OCI-LY1 (cell line): Measurements from ENCODE around the gene LETM1.

ENCODE experiments used
- H2AFZ ChIP-seq: fragments of 200-600 bp; sonication (generic), shearing (Covaris generic); 2 replicates; pipeline ENCODE4 v1.6.0; 2014; ENCODE audit warnings: antibody characterized with exemption, mild to moderate bottlenecking, low read length
- H3F3A ChIP-seq: fragments of 200-600 bp; sonication (generic), shearing (Covaris generic); 2 replicates; pipeline ENCODE4 v1.6.0; 2014; ENCODE audit warnings: mild to moderate bottlenecking, antibody characterized with exemption, low read length, moderate library complexity; ENCODE audit not compliant: insufficient read depth
- H3K27ac ChIP-seq: fragments of 200-600 bp; sonication (generic); 2 replicates; pipeline ENCODE4 v1.5.1; 2014; ENCODE audit warnings: low read length, mixed run types, mild to moderate bottlenecking, low read depth; ENCODE audit not compliant: poor library complexity, severe bottlenecking
- H3K27me3 ChIP-seq: fragments of 200-600 bp; sonication (generic); 2 replicates; pipeline ENCODE4 v1.6.0; 2014; ENCODE audit warnings: antibody characterized with exemption, mild to moderate bottlenecking, low read length, moderate library complexity; ENCODE audit not compliant: insufficient read depth
- H3K36me3 ChIP-seq: fragments of 200-600 bp; sonication (generic); 2 replicates; pipeline ENCODE4 v1.6.1; 2014; ENCODE audit warnings: mild to moderate bottlenecking, antibody characterized with exemption, low read length, moderate library complexity, mixed read lengths; ENCODE audit not compliant: insufficient read depth
- H3K4me1 ChIP-seq: fragments of 200-600 bp; sonication (generic); 2 replicates; pipeline ENCODE4 v1.5.1; 2014; ENCODE audit warnings: mild to moderate bottlenecking, low read length, moderate library complexity; ENCODE audit not compliant: insufficient read depth, severe bottlenecking
- H3K4me2 ChIP-seq: fragments of 200-600 bp; sonication (generic), shearing (Covaris generic); 2 replicates; pipeline ENCODE4 v1.6.1; 2014; ENCODE audit warnings: low read length
- H3K4me3 ChIP-seq: fragments of 200-600 bp; sonication (generic); 2 replicates; pipeline ENCODE4 v1.5.1; 2014; ENCODE audit warnings: low read length, low read depth, mild to moderate bottlenecking, mixed read lengths; ENCODE audit not compliant: poor library complexity, severe bottlenecking
- H3K79me2 ChIP-seq: fragments of 200-600 bp; shearing (Covaris generic); 2 replicates; pipeline ENCODE4 v1.6.1; 2016; ENCODE audit warnings: mixed run types, low read length, mixed read lengths; ENCODE audit not compliant: insufficient read depth
- H3K9ac ChIP-seq: fragments of 200-600 bp; sonication (generic), shearing (Covaris generic); 2 replicates; pipeline ENCODE4 v1.6.1; 2014; ENCODE audit warnings: mild to moderate bottlenecking, low read length, mixed read lengths
- H3K9me2 ChIP-seq: fragments of 200-600 bp; sonication (generic), shearing (Covaris generic); 2 replicates; pipeline ENCODE4 v1.6.1; 2014; ENCODE audit warnings: low read depth, mild to moderate bottlenecking, low read length, mixed read lengths
- H3K9me3 ChIP-seq: fragments of 200-600 bp; shearing (Covaris generic); 2 replicates; pipeline ENCODE4 v1.6.1; 2014; ENCODE audit warnings: low read length, mixed read lengths
- H4K20me1 ChIP-seq: fragments of 200-600 bp; sonication (generic), shearing (Covaris generic); 2 replicates; pipeline ENCODE4 v1.6.0; 2016; ENCODE audit warnings: mild to moderate bottlenecking, low read length; ENCODE audit not compliant: insufficient read depth
- EZH2 ChIP-seq: fragments of 200-600 bp; sonication (generic), shearing (Covaris generic); IDR thresholded peaks from 2 replicates; pipeline ENCODE4 v1.8.0; 2017; ENCODE audit warnings: borderline replicate concordance, mixed run types, mild to moderate bottlenecking, antibody characterized with exemption, low read length, moderate library complexity, mixed read lengths
- TF ChIP-seq, protein P1 (sequence below): fragments of 200-600 bp; sonication (generic), shearing (Covaris generic); IDR thresholded peaks from 2 replicates; pipeline ENCODE4 v1.5.1; 2017; ENCODE audit warnings: mild to moderate bottlenecking, antibody characterized with exemption, low read length, moderate library complexity, mixed read lengths

The LETM1 gene

GRCh38 chr4:1862055-1862911 lies 6.3 kb upstream of the LETM1 start:
- Histone ChIP-seq H3K36me3 (no peaks in the 10 kb centered on the region), H3K4me1 (peaks cover 19% of the 10 kb centered on the region), H3K79me2 (no peaks in the 10 kb centered on the region), H3K27me3 (no peaks in the 10 kb centered on the region), H3F3A (no peaks in the 10 kb centered on the region), H3K4me2 (peak overlapping the region; percentile 60), H3K9ac (peak overlapping the region; percentile 37; the same call in 1 of the 2 replicates), H2AFZ (no peak overlapping the region), H3K9me2 (no peaks in the 10 kb centered on the region), H3K27ac (no peak overlapping the region), H3K4me3 (peak overlapping the region; percentile 39), H3K9me3 (no peaks in the 10 kb centered on the region), H4K20me1 (no peaks in the 10 kb centered on the region)
- TF ChIP-seq, protein P1, sequence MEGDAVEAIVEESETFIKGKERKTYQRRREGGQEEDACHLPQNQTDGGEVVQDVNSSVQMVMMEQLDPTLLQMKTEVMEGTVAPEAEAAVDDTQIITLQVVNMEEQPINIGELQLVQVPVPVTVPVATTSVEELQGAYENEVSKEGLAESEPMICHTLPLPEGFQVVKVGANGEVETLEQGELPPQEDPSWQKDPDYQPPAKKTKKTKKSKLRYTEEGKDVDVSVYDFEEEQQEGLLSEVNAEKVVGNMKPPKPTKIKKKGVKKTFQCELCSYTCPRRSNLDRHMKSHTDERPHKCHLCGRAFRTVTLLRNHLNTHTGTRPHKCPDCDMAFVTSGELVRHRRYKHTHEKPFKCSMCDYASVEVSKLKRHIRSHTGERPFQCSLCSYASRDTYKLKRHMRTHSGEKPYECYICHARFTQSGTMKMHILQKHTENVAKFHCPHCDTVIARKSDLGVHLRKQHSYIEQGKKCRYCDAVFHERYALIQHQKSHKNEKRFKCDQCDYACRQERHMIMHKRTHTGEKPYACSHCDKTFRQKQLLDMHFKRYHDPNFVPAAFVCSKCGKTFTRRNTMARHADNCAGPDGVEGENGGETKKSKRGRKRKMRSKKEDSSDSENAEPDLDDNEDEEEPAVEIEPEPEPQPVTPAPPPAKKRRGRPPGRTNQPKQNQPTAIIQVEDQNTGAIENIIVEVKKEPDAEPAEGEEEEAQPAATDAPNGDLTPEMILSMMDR: no peak
- no peak for TF ChIP-seq EZH2

DNA sequence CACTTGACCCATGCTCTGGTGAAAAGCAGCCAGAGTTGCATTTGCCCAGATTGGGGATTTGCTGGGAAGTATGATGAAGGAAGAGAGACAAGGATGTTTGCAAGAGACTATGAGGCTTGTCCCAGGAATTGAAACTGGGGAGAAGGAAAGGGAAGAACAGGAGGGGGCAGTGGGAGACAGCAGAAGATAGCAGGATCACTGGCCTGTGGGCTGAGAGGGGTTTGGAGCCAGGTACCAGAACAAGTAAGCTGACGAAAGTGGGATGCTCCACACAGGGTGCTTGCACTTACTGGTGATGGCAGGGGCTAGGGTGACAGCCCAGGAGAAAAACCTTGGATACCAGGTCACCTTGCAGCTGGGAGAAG lies 3.4 kb upstream of the LETM1 start:
- H3K27me3 ChIP-seq: no peaks in the 10 kb centered on the region

GRCh38 chr4:1857931-1858330 lies 2.0 kb upstream of the LETM1 start:
- H3F3A ChIP-seq: no peaks in the 10 kb centered on the region

More for the DNA sequence above, 3.4 kb upstream of the LETM1 start:
- Histone ChIP-seq H3K27ac (no peak overlapping the region), H3K4me1 (peaks cover 33% of the 10 kb centered on the region), H3K4me2 (no peak overlapping the region), H3K9me2 (no peaks in the 10 kb centered on the region), H3K9ac (no peak overlapping the region), H3K9me3 (no peaks in the 10 kb centered on the region), H3F3A (no peaks in the 10 kb centered on the region), H2AFZ (no peak overlapping the region), H4K20me1 (no peaks in the 10 kb centered on the region), H3K4me3 (no peak overlapping the region), H3K79me2 (peaks cover 10% of the 10 kb centered on the region; the same call in 1 of the 2 replicates), H3K36me3 (no peaks in the 10 kb centered on the region)
- TF ChIP-seq, protein P1: no peak
- TF ChIP-seq EZH2: no peak

More at GRCh38 chr4:1857931-1858330, 2.0 kb upstream of the LETM1 start:
- Histone ChIP-seq H3K79me2 (peaks cover 18% of the 10 kb centered on the region; the same call in 1 of the 2 replicates), H2AFZ (no peak overlapping the region), H3K9me3 (no peaks in the 10 kb centered on the region), H3K4me2 (no peak overlapping the region), H3K27ac (no peak overlapping the region), H3K36me3 (no peaks in the 10 kb centered on the region; the same call in 1 of the 2 replicates), H3K9ac (no peak overlapping the region), H3K4me3 (no peak overlapping the region), H3K4me1 (peaks cover 40% of the 10 kb centered on the region), H3K9me2 (no peaks in the 10 kb centered on the region), H3K27me3 (no peaks in the 10 kb centered on the region), H4K20me1 (no peaks in the 10 kb centered on the region)
- no peak for TF ChIP-seq EZH2
- TF ChIP-seq, protein P1: no peak
